A673 (cell line): Measurements from ENCODE around the gene RTEL1. TPM values are rescaled to one million over a fixed set of nuclear protein-coding genes. Genes with fewer than 3 reads are reported as not detected.
"Not testable (repeated sequence)": the region's sequence is repeated elsewhere in the genome, so short reads cannot be mapped to it uniquely, and the experiment has no call there.

Experiments used
- BruUV-seq: library from RNA; stranded (reverse); fragments of 400-500 nt; replicated peaks from 2 replicates; lab custom pipeline; 2021; lab: Mats Ljungman, UMichigan
- CTCF ChIA-PET: fragments of 300-600 bp; sonication (Branson Sonifier 250); formaldehyde crosslinking; loops from one replicate; lab custom pipeline; 2022; ENCODE audit warnings: antibody characterized with exemption; lab: Charles Lee
- POLR2A ChIA-PET: fragments of 300-600 bp; sonication (Branson Sonifier 250); formaldehyde crosslinking; loops from one replicate; lab custom pipeline; 2022; ENCODE audit warnings: antibody characterized with exemption; ENCODE audit not compliant: low non-redundant PET; lab: Charles Lee
- DNase-seq: peaks from one replicate; pipeline ENCODE4 v3.0.0-alpha.2; 2015; ENCODE audit warnings: low spot score
- H3K27ac ChIP-seq: fragments of 200-600 bp; sonication (generic); 2 replicates; pipeline ENCODE4 v1.5.1; 2016; ENCODE audit warnings: mixed run types, low read depth, mild to moderate bottlenecking, mixed read lengths, antibody characterized with exemption, low read length; ENCODE audit not compliant: poor library complexity, severe bottlenecking
- H3K27me3 ChIP-seq: fragments of 200-600 bp; sonication (generic); replicated peaks from 2 replicates; pipeline ENCODE4 v1.6.1; 2017; ENCODE audit warnings: mixed run types, low read depth, mild to moderate bottlenecking, mixed read lengths, antibody characterized with exemption, low read length; ENCODE audit not compliant: insufficient read depth, poor library complexity
- H3K36me3 ChIP-seq: fragments of 200-600 bp; sonication (generic); 2 replicates; pipeline ENCODE4 v1.6.1; 2016; ENCODE audit warnings: mixed run types, mild to moderate bottlenecking, mixed read lengths, antibody characterized with exemption, low read length; ENCODE audit not compliant: insufficient read depth, poor library complexity, severe bottlenecking
- H3K4me1 ChIP-seq: fragments of 200-600 bp; sonication (generic); 2 replicates; pipeline ENCODE4 v1.6.1; 2017; ENCODE audit warnings: mixed run types, mild to moderate bottlenecking, mixed read lengths, antibody characterized with exemption, low read length; ENCODE audit not compliant: insufficient read depth, poor library complexity, severe bottlenecking
- H3K4me3 ChIP-seq: fragments of 200-600 bp; sonication (generic); 2 replicates; pipeline ENCODE4 v1.5.1; 2016; ENCODE audit warnings: low read depth, mixed run types, mild to moderate bottlenecking, mixed read lengths, low read length; ENCODE audit not compliant: poor library complexity, severe bottlenecking
- H3K9me3 ChIP-seq: fragments of 200-600 bp; sonication (generic); 2 replicates; pipeline ENCODE4 v1.6.1; 2016; ENCODE audit warnings: mixed run types, low read depth, mild to moderate bottlenecking, mixed read lengths, antibody characterized with exemption, low read length; ENCODE audit not compliant: poor library complexity, severe bottlenecking
- EZH2 ChIP-seq: fragments of 200-600 bp; sonication (generic); IDR thresholded peaks from 2 replicates; pipeline ENCODE4 v1.6.1; 2017; ENCODE audit warnings: borderline replicate concordance, low read depth, mild to moderate bottlenecking, mixed read lengths, antibody characterized with exemption, low read length; ENCODE audit not compliant: poor library complexity, severe bottlenecking
- intact Hi-C: fragments of 100-400 bp; cut with micrococcal nuclease; formaldehyde crosslinking; loops from one replicate; pipeline ENCODE4 v1.10.0; 2022; ENCODE audit not compliant: unreplicated experiment
- total RNA-seq: library from RNA; stranded (reverse); gene quantifications from 2 replicates; pipeline ENCODE4 v1.2.3, GENCODE V29; 2021
- TF ChIP-seq, protein P1 (sequence below): fragments of 300-800, 200-600 bp; sonication (generic); conservative IDR thresholded peaks from 2 replicates; pipeline ENCODE4 v1.5.1; 2017; ENCODE audit warnings: low read depth, mild to moderate bottlenecking, antibody characterized with exemption, low read length, moderate library complexity, mixed read lengths

The RTEL1 gene
- total RNA-seq, 1 experiment from 2014 or later: 45.6 TPM

DNA sequence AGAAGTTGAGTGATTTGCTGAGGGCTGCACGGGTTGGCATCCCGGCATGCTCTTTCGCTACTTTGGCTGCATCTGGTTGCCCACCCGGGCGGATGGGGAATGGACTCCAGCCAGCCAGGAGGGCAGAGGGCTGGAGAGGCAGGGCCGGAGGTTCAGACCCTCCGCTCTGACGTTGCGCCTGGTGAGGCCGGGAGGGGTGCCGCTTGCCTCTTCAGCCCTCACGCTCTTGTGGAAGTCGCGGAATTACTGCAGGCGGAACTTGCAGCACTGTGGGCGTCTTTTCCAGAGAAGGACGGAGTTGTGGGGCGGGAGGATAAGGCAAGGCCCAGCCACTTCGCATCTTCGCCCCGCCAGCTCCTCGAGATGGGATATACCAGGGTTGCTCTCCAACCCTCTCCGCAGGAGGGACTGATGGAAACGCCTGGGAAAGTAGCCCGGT lies 656 bp downstream of the RTEL1 start:
- ChIA-PET POLR2A (interaction anchor here (0.7 kb wide), 1 partner anchor 116 kb away, joined by 3 read pairs; no protein-coding TSS in a partner anchor), CTCF (no interaction called here)
- no peak for TF ChIP-seq EZH2
- TF ChIP-seq, protein P1, sequence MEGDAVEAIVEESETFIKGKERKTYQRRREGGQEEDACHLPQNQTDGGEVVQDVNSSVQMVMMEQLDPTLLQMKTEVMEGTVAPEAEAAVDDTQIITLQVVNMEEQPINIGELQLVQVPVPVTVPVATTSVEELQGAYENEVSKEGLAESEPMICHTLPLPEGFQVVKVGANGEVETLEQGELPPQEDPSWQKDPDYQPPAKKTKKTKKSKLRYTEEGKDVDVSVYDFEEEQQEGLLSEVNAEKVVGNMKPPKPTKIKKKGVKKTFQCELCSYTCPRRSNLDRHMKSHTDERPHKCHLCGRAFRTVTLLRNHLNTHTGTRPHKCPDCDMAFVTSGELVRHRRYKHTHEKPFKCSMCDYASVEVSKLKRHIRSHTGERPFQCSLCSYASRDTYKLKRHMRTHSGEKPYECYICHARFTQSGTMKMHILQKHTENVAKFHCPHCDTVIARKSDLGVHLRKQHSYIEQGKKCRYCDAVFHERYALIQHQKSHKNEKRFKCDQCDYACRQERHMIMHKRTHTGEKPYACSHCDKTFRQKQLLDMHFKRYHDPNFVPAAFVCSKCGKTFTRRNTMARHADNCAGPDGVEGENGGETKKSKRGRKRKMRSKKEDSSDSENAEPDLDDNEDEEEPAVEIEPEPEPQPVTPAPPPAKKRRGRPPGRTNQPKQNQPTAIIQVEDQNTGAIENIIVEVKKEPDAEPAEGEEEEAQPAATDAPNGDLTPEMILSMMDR: no peak
- Histone ChIP-seq H3K9me3 (no peaks in the 10 kb centered on the region), H3K4me1 (peaks cover 23% of the 10 kb centered on the region), H3K27me3 (no peaks in the 10 kb centered on the region), H3K27ac (peak overlapping the region; percentile 87), H3K4me3 (peak overlapping the region; percentile 73), H3K36me3 (peaks cover 5% of the 10 kb centered on the region)
- intact Hi-C loops: no loop called here
- no TSS peak for BruUV-seq
- DNase-seq: peak; percentile 40

DNA sequence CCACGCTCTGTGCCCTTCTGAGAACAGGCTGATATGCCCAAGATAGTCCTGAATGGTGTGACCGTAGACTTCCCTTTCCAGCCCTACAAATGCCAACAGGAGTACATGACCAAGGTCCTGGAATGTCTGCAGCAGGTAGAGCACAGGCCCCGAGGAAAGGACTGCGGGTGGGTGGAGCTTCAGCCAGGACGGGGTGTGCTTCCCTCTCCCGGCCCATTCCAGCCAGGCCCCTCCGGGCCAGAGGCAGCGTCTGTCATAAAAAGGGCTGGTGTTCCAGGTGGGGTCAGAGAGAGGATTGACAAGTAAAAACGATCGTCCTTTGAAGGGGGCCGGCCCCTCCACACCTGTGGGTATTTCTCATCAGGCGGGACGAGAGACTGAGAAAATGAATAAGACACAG lies 1.3 kb downstream of the RTEL1 start:
- Histone ChIP-seq H3K36me3 (peaks cover 5% of the 10 kb centered on the region), H3K27me3 (no peaks in the 10 kb centered on the region), H3K27ac (no peak overlapping the region), H3K4me3 (peak overlapping the region; percentile 73), H3K9me3 (no peaks in the 10 kb centered on the region), H3K4me1 (peaks cover 17% of the 10 kb centered on the region)
- ChIA-PET POLR2A (no interaction called here), CTCF (no interaction called here)
- intact Hi-C loops: no loop called here
- TF ChIP-seq, protein P1: no peak
- TF ChIP-seq EZH2: no peak
- BruUV-seq: no TSS peak
- no peak for DNase-seq

DNA sequence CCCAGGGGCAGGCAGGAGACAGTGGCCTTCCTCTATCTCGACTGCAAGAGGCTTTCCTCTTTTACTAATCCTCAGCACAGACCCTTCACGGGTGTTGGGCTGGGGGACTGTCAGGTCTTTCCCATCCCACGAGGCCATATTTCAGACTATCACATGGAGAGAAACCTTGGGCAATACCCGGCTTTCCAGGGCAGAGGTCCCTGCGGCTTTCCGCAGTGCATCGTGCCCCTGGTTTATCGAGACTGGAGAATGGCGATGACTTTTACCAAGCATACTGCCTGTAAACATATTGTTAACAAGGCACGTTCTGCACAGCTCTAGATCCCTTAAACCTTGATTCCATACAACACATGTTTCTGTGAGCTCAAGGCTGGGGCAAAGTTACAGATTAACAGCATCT lies 2.1 kb downstream of the RTEL1 start:
- DNase-seq, CTCF ChIA-PET, BruUV-seq, H3K9me3 ChIP-seq, intact Hi-C loops, H3K4me3 ChIP-seq, POLR2A ChIA-PET, H3K27ac ChIP-seq, H3K27me3 ChIP-seq, H3K36me3 ChIP-seq: not testable (repeated sequence)
- H3K4me1 ChIP-seq: peaks cover 15% of the 10 kb centered on the region

DNA sequence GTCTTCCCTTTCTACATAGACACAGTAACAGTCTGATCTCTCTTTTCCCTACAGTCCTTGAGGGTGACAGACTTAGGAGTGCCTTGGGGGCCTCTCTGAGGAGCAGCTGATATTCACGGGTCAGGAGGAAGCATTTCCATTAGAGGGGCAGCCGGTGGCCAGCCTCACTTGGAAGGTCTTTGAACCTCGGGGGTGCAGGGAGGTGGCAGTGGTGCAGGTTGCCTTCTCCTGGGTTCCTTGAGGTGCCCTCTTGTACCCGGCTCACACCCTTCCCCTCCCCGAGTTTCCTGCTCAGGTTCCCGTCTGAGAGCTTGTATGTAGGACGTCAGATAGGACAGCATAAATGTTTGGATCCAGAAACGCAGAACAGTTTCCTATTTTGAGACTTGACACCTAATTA lies 2.5 kb downstream of the RTEL1 start:
- ChIA-PET CTCF (no interaction called here), POLR2A (no interaction called here)
- TF ChIP-seq, protein P1: no peak
- no peak for TF ChIP-seq EZH2
- Histone ChIP-seq H3K4me1 (peaks cover 15% of the 10 kb centered on the region), H3K4me3 (no peak overlapping the region), H3K36me3 (peaks cover 6% of the 10 kb centered on the region), H3K27me3 (no peaks in the 10 kb centered on the region), H3K27ac (no peak overlapping the region), H3K9me3 (no peaks in the 10 kb centered on the region)
- no TSS peak for BruUV-seq
- DNase-seq: no peak
- intact Hi-C loops: no loop called here
